HepG2 (cell line): ENCODE measurements around the gene TRIM72.
A peak's percentile ranks its signal among the peaks of the same experiment; 100 is the strongest.

Experiments used
- ESRRA ChIP-seq: sonication (generic); formaldehyde crosslinking; IDR thresholded peaks from 2 replicates; pipeline ENCODE4 v1.5.1; 2020; ENCODE audit warnings: mild to moderate bottlenecking, low read depth, missing genetic modification reagents
- RCOR2 ChIP-seq: IDR thresholded peaks from 2 replicates; pipeline ENCODE4 v1.6.1; 2016; ENCODE audit warnings: missing biosample characterization, missing genetic modification reagents
- TARDBP ChIP-seq: sonication (generic); formaldehyde crosslinking; IDR thresholded peaks from 2 replicates; pipeline ENCODE4 v1.8.0; 2022; ENCODE audit warnings: mild to moderate bottlenecking, missing genetic modification reagents
- ZNF180 ChIP-seq: sonication (generic); formaldehyde crosslinking; IDR thresholded peaks from 2 replicates; pipeline ENCODE4 v1.4.0; 2020; ENCODE audit warnings: low read depth, missing genetic modification reagents, borderline replicate concordance
- TF ChIP-seq, protein P1 (sequence below), 2 experiments: IDR thresholded peaks; 2 replicates each; pipeline ENCODE4 v1.6.1; 2011 to 2012; ENCODE audit warnings: low read length in 2 of 2, borderline replicate concordance in 1 of 2, low read depth in 1 of 2, mild to moderate bottlenecking in 1 of 2, moderate library complexity in 1 of 2

DNA sequence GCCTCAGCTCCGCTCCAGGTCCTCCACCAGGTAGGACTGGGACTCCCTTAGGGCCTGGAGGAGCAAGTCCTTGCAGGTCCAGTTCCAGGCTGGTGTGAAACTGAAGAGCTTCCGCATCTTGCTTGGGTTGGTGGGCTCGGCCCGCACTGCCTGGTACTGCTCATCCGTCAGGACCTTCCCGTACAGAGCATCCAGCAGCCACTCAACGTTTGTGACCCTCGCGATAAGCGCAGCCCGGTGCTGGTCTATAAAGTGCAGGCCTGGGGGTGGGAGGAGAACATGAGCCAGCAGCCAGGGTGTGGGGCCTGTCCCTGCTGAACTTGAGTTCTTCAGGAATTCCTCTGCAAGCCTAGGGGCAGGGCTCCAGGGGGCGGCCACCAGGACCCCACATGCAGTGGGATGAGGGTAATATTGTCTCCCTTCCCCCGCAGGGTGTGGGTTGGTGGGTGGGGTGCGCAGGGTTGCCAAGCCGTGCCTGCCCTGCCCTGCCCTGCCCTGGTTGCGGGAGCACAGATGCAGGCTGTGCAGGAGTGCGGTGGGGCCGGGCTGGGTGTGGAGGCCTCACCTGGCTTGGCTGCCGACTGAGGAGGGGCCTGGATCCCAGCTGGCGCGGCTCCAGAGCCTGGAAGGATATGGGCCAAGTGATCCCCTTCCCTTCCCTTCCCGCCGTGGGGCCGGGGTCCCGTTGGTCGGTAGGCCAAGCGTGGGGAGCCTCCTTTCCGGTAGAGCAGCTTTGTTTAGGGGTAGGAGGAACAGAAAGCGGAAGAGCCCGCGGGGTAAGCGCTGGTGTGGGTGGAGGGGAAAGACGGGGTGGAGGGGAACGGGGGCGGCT, 12.1 kb upstream of the TRIM72 start:
- no peak for TF ChIP-seq ESRRA (CRISPR knock-in tag)
- TF ChIP-seq, protein P1, sequence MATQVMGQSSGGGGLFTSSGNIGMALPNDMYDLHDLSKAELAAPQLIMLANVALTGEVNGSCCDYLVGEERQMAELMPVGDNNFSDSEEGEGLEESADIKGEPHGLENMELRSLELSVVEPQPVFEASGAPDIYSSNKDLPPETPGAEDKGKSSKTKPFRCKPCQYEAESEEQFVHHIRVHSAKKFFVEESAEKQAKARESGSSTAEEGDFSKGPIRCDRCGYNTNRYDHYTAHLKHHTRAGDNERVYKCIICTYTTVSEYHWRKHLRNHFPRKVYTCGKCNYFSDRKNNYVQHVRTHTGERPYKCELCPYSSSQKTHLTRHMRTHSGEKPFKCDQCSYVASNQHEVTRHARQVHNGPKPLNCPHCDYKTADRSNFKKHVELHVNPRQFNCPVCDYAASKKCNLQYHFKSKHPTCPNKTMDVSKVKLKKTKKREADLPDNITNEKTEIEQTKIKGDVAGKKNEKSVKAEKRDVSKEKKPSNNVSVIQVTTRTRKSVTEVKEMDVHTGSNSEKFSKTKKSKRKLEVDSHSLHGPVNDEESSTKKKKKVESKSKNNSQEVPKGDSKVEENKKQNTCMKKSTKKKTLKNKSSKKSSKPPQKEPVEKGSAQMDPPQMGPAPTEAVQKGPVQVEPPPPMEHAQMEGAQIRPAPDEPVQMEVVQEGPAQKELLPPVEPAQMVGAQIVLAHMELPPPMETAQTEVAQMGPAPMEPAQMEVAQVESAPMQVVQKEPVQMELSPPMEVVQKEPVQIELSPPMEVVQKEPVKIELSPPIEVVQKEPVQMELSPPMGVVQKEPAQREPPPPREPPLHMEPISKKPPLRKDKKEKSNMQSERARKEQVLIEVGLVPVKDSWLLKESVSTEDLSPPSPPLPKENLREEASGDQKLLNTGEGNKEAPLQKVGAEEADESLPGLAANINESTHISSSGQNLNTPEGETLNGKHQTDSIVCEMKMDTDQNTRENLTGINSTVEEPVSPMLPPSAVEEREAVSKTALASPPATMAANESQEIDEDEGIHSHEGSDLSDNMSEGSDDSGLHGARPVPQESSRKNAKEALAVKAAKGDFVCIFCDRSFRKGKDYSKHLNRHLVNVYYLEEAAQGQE (IDR thresholded peaks at IDR 0.05; ENCODE audit: borderline replicate concordance in 1 of 2, low read depth in 1 of 2, low read length in 2 of 2), result no peak
- TF ChIP-seq RCOR2, result no peak
- TF ChIP-seq TARDBP (CRISPR knock-in tag), result peak; percentile 44; the same call in 1 of the 2 replicates
- TF ChIP-seq ZNF180 (CRISPR knock-in tag), result no peak
